ENCODE measurements around the gene BEND2. TPM values are rescaled to one million over a fixed set of nuclear protein-coding genes. Genes with fewer than 3 reads are reported as not detected.

Gene BEND2
- total RNA-seq, 4 donors from 2014 or later = not detected

GRCh38 chrX:18149454-18149853, 71.2 kb downstream of the BEND2 start:
- H3K27ac ChIP-seq = no peak overlapping the region
- no peaks in the 10 kb centered on the region for H3K36me3 ChIP-seq
- H3K4me1 ChIP-seq = no peaks in the 10 kb centered on the region
- H3K4me3 ChIP-seq = no peak overlapping the region
- intact Hi-C loops (cut with DNase I) = no loop called here
- no peak for DNase-seq
- no peaks in the 10 kb centered on the region for H3K9me3 ChIP-seq
- no peak for TF ChIP-seq POLR2A (IDR thresholded peaks at IDR 0.05)
- no peak for TF ChIP-seq CTCF (IDR thresholded peaks at IDR 0.05)
- no peaks in the 10 kb centered on the region for H3K27me3 ChIP-seq

DNA sequence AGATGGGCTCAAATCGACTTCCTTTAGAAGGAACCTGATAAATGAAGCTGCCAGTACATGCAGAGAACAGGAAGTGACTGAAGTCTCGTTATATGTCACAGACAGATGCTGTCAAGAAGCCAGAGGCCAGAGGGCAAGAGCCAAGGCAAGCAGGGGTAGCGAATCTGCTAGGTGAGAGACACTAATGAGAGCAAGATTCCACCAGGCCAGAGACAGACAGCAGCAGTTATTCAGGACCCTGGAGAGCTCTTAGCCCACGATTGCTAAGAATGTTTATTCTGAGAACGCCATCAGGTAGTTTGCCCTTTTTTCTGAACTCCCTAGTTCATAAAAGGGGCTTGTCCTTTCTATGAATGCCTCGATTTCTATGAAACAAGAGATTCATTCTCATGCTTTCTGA, 73.7 kb downstream of the BEND2 start:
- DNase-seq = no peak

GRCh38 chrX:18146009-18146408, 74.7 kb downstream of the BEND2 start:
- no peaks in the 10 kb centered on the region for H3K36me3 ChIP-seq
- no peak overlapping the region for H3K4me3 ChIP-seq
- no peaks in the 10 kb centered on the region for H3K27me3 ChIP-seq
- intact Hi-C loops (cut with DNase I) = no loop called here
- H3K27ac ChIP-seq = no peak overlapping the region
- no peaks in the 10 kb centered on the region for H3K4me1 ChIP-seq
- WGBS, 2 donors = 64 to 85% methylated on average over 2 of the region's 2 CpGs
- DNase-seq = no peak
- TF ChIP-seq CTCF (IDR thresholded peaks at IDR 0.05) (no peak), POLR2A (IDR thresholded peaks at IDR 0.05) (no peak)
- H3K9me3 ChIP-seq = no peaks in the 10 kb centered on the region

More for the DNA sequence above, 73.7 kb downstream of the BEND2 start:
- TF ChIP-seq POLR2A (IDR thresholded peaks at IDR 0.05) (no peak), CTCF (IDR thresholded peaks at IDR 0.05) (no peak)
- no peak overlapping the region for H3K27ac ChIP-seq
- H3K4me3 ChIP-seq = no peak overlapping the region
- intact Hi-C loops (cut with DNase I) = no loop called here
- H3K27me3 ChIP-seq = no peaks in the 10 kb centered on the region
- no peaks in the 10 kb centered on the region for H3K9me3 ChIP-seq
- 3 to 16% methylated on average over 3 to 6 of the region's 6 CpGs for WGBS, 2 donors
- no peaks in the 10 kb centered on the region for H3K4me1 ChIP-seq
- H3K36me3 ChIP-seq = no peaks in the 10 kb centered on the region

- Histone ChIP-seq H3K36me3 (no peaks in the 10 kb centered on the region), H3K9me3 (no peaks in the 10 kb centered on the region), H3K27ac (no peak overlapping the region), H3K4me1 (no peaks in the 10 kb centered on the region), H3K27me3 (no peaks in the 10 kb centered on the region), H3K4me3 (no peak overlapping the region)
- intact Hi-C loops (cut with DNase I) = no loop called here
- 81 to 83% methylated on average over 4 to 6 of the region's 6 CpGs for WGBS, 2 donors
- no peak for DNase-seq
- TF ChIP-seq CTCF (IDR thresholded peaks at IDR 0.05) (no peak), POLR2A (IDR thresholded peaks at IDR 0.05) (no peak)
Measured at GRCh38 chrX:18136816-18137215, 83.9 kb downstream of the BEND2 start.

GRCh38 chrX:18133605-18134004, 87.1 kb downstream of the BEND2 start:
- no peaks in the 10 kb centered on the region for H3K36me3 ChIP-seq
- no peak overlapping the region for H3K27ac ChIP-seq
- H3K27me3 ChIP-seq = no peaks in the 10 kb centered on the region
- H3K4me1 ChIP-seq = no peaks in the 10 kb centered on the region
- 80 to 94% methylated on average over 1 to 6 of the region's 6 CpGs for WGBS, 2 donors
- H3K4me3 ChIP-seq = no peak overlapping the region
- H3K9me3 ChIP-seq = no peaks in the 10 kb centered on the region
- TF ChIP-seq CTCF (IDR thresholded peaks at IDR 0.05) = no peak
- no peak for TF ChIP-seq POLR2A (IDR thresholded peaks at IDR 0.05)
- no peak for DNase-seq
- intact Hi-C loops (cut with DNase I) = no loop called here
